Stimulated activated CD4-positive, alpha-beta T cell treated with anti-CD3 and anti-CD28 coated beads, Interleukin-15, amount 100 ng/mL, for 1 hour (primary cell): ENCODE measurements around the gene RERG.
A peak's percentile ranks its signal among the peaks of the same experiment; 100 is the strongest.
"Not testable (repeated sequence)": the region's sequence is repeated elsewhere in the genome, so short reads cannot be mapped to it uniquely, and the experiment has no call there.

ENCODE experiments used
- DNase-seq, 2 donors: peaks; one replicate each; pipeline ENCODE4 v3.0.0-alpha.2; 2020; ENCODE audit warnings: low read depth in 1 of 2, low spot score in 1 of 2

The RERG gene, protein sequence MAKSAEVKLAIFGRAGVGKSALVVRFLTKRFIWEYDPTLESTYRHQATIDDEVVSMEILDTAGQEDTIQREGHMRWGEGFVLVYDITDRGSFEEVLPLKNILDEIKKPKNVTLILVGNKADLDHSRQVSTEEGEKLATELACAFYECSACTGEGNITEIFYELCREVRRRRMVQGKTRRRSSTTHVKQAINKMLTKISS

DNA sequence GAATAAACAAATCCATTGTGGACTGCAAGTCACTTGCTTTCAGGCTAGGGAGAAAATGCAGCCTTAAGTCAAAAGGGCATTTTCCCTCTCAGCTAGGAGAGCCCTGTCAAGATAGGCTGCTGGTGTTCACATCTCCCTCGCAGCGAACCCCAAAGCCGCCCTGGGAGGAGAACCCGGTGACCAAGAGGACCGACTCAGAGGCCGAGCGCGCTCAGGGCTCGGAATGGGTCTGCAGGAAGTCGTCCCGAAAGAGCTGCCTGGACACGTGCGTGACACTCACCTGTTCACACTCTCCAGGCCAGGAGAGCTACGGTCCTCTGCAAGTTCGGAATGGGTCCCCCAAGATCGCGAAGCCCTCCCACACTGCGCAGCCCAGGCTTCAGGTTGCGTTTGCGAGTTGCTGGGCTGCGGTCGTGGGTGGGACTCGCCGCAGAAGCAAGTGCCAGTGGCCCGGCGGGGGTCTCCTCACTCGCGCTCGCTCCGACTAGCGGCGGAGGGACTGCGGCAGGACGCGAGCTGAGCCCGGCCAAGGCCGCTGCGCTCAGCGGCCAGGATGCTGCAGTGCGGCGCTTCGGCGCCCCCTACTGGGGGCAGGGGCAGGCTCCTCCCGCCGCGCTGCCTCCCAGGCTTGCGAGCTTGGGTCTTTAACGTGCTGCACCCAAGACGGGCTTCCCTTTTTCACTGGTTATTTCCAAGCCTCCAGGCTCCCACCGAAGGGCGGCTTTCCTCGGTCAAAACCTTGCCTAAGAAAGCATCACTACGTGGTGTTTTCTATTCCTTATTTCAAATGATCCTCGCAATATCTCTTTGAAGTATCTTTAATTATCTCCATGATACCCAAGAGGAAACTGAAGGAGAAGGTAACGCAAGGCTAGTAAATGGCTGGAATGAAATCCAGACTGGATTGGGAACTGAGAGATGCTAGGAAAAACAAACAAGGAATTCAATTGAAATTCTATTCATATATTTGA lies at the start of gene RERG:
Gene RERG (minus strand): TSS at position 503 of the 971 bp plus-strand sequence. CDS start 3,928 bp downstream, outside the sequence.
- peak; percentile 51 to 73 for DNase-seq

DNA sequence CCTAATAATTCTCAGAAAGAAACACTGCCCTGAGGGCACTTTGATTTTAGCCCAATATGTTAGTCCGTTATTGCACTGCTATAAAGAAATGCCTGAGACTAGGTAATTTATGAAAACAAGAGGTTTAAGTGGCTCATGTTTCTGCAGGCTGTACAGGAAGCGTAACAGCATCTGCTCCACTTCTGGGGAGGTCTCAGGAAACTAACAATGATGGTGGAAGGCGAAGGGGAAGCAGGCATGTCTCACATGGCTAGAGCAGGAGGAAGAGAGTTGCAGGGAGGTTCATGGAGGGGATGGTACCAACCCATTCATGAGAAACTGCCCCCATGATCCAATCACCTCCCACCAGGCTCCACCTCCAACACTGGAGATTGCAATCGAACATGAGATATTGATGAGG lies 49.4 kb upstream of the RERG start:
- no peak for DNase-seq

DNA sequence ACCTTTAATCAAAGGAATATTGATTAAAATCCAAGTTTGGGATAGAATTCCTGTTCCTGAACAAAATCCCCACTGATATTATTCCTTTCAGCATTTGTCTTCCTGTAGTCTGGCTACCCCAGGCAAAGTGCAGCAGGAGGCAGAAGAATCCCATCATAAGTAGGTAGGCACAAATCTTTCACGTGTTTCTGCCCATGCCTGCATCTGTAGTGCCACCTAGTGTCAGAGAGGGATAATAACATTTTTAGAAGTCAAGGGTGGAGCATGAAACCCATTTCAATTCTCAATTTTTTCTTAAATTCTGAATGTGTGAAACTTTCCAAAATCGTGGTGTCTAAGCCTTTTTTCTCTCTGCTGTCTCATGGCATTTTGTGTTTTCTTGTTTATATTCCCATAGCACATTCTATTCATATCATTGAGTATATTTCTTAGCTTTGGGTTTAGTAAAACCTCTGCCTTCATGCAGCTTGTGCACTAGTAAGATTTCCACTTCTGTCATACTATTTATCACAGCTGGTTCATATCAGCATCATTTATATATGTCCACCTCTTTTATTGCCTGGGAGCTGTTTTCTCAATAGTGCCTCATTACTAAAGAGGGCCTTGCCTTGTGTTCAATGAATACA lies 47.8 kb upstream of the RERG start:
- no peak for DNase-seq

DNA sequence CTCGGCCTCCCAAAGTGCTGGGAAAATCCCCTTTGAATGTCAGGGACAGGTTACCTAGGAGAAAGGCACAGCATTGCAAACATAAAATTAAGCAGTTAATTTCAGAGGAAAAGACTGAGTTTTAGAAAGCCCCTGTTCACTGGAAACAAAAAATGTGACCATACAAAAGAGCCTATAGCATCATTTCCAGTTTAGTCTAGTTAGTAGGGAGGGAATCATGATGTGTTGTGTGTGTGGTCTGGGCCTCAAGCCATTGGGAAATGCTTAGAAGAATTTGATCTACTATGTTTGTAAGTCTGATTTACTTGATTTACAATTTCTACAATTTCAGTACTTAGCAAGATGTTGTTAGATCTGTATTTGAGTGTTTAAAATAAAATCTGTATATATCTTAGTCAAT lies 47.1 kb upstream of the RERG start:
- no peak for DNase-seq

DNA sequence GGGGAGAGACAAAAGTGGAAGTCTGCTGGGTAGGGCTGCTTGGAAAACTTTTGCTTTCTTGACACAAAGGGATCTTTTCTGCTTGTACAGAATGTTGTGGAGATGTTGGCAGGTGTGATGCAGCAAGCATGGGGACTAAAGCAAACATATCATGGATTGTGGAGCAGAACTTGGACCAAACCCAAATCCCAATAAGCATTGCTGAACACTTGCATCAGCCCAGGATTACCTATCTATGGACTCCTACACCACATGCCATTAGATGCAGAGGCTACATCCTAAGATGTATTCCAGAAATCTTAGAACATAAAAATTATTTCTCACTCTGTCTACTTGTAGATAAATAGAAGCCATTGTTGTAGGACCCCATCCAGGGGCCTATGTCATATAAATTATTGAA lies 44.7 kb upstream of the RERG start:
- no peak for DNase-seq

DNA sequence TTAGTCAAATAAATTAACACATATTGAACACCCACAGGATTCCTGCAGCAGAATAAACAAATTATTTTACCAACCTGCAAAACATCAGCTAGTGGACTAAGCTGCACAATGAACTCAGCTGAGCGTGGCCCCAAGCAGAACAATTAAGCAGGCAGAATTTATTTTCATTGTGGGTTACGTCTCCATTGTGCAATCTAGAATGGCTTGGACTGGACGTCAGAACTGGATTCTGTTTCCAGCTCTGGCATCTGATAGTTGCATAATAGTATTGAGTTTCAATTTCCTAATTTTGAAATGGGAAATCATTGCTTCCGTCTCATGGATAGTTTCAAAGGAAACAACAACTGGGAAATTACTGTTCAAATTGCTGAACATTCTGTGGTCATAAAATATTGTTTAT lies 35.5 kb upstream of the RERG start:
- no peak for DNase-seq

DNA sequence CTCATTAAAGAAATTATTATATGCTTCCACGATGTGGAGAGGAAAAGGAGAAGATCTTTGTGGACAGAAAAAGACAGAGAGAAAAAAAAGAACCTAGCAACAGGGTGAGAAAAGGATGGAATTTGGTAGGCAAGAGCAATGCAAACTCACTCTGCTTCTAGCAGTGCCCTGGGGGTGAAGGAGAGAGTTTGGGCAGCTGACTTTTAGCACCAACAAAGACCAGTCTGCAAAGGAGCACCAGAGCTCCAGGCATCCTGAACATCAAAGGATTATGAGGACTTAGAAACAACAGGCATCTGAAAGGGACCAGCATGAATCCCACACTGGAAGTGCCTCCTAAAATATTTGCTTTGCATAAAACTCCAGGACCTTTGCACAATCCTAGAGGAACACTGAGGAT lies 32.8 kb upstream of the RERG start:
- DNase-seq = no peak

DNA sequence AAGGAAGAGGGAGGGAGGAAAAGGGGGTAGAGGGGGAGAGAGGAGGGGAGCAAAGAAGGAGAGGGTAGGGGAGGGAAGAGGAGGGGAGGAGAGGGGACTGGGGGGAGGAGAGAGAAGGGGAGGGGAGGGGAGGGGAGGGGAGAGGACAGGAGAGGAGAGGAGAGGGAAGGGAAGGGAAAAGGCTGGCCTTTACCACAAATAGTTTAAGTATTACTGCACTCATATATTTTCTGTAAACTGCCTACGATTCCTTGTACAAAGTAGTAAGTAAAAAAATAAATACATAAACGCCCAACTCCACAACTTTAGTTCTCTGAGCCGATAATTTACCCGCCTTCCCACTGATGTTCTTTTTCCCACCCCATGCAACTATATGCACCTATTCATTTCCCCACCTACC lies 23.7 kb upstream of the RERG start:
- DNase-seq = no peak

DNA sequence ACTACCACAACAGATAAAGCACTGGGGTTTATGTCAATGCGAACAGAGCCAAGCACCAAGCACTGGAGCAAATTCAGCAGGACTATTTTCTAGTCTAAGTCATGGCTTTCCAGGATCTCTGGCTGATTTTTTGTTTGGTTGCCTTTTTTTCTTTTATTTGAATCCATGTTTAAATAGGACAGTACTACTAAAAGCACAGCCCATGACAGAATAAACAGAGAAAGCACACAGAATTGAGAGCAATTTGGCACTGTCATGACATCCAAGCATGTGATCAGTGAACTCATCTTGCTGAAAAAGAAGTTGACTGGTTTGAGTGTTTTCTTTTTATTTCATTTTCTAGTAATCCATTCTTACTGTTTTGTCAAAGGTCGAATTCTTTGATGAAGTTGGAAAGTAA lies 23.1 kb upstream of the RERG start:
- DNase-seq = no peak

DNA sequence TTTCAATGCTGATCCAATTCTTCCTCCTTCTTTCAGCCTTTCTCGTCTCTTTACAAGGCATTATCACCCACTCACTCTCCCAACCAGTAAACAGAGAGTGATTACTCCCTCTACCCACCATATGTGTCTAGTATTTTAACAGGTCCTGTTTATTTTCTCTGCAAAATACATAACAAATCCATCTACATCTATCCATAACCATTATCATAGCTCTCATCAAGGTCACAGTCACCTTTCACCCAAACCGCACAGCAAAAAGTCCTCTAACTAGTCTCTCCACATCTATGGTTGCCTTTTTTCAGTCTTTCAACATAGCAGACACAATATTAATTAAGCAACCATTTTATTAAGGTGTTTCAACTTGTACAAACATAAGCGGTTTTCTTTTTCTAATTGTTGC lies 21.9 kb upstream of the RERG start:
- no peak for DNase-seq

DNA sequence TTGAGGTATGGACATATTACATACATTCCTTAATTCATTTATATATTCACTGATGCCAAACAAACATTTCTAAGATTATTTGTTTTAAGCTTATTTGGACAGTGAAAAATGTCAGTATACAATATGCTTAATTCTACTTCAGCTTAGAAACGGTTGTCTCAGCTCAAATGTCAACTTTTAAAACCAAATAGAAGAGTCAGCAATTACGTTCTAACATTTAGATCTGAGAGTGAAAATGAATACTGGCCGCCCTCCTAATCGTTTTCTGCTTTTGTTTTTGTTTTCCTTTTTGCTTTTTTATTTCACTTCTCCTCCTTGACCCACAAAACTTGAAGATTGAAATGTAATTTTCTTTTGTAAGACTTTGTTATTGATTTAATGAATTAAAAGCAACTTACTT lies 19.7 kb upstream of the RERG start:
- no peak for DNase-seq

DNA sequence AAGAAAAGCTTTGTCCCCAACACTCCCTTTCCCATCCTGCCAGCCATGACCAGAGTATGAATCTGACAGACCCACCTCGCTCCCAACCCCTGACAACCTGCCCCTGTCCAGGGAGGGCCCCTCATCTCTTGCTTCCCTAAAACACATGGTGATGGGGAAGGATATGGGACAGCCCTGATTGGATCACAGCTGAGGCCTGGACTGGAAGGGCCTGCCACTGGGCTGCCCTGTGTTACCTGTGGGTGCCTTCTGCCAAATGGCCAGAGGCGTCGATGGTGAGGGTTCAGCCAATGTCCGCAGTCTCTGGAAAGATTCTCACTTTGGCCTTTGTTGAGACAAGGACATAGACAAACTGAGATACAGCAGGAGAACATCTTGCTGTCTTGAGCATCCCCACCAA lies 13.3 kb upstream of the RERG start:
- no peak for DNase-seq

DNA sequence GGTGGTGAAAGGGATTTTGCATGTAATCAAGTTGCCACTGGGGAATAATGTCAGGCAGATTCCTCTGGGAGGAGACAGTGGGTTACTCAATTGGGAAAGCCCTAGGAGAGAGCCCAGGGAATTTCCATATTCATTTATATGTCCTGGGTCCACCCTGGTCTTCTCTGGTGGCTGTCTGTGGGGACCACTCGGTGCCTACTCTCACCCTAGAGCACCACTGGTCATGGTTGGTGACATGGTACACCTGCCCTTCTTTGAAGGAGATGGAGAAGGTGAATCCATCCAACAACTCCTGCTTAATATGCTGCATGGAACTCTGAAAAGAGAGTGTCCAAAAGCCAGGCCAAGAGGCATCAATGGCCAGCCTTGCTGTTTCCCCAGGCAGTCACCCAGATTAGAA lies 12.8 kb upstream of the RERG start:
- no peak for DNase-seq

DNA sequence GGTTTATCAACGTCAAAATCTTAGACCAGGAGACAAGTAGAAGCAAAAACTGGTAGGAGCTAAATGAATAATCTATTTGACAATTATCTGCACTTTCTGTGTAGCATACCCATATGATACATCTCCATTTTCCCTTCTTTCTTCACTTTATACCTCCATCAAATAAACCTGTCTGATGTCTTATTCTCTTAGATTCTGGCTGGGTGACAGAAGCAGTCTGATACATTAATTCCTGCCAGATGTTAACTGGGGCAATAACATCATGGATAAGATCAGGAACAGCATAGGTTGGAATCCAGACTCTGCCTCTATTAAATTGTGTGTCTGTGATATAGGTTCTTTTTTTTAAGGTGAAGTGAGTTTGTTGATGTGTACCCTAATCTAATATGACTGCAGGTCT lies 11.7 kb upstream of the RERG start:
- no peak for DNase-seq

DNA sequence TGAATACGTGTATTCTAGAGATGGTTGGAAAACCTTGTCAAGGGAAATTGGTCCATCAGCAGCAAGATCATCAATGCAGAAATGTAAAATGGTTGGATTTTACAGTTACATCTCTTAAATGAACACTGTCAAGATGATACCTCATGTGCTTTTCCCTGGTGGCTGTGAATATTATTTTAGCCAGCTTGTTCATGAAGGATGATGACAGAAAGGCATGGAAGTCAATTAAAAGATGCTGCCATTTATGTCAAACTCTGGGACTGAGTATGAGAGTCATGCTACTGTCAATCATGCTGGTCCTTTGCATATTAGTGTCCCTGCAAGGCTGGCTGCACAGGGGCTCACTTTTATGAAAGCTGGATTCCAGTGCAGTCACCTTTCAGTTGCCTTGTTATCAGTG lies 10.3 kb upstream of the RERG start:
- no peak for DNase-seq

DNA sequence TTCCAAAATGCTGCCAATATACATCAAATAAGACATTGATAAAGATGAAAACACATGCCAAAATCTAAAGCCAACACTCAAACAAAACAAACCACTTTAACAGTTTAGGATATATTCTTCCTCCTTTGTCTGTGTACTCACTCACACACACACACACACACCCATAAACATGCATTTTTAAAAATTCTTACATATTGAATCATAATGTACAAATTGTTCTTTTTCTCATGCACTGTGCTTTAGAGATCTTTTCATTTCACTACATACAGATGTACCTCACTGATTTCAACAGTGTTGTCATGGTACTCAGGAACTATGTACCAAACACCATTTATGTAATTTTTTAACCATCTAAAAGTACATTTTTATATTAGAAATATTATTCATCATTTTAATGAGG lies 9.5 kb upstream of the RERG start:
- no peak for DNase-seq

DNA sequence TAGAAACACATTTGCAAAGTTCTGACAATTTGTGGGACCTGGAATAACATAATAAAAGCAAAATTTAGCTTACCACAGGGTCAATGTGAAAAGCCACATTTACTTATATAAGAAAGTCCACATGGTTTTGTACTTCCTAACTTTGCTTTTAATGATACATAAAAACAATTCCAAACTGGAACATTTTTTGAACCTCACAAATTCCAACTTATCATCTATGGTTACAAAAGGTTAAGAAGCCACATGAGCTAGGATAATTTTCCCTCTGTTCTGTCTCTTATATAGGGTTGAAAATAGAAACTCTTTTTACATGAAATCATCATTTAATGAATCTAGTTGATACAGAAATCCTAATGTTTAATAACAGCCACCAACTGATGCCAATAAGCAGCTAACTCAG lies 8.9 kb upstream of the RERG start:
- DNase-seq = no peak

DNA sequence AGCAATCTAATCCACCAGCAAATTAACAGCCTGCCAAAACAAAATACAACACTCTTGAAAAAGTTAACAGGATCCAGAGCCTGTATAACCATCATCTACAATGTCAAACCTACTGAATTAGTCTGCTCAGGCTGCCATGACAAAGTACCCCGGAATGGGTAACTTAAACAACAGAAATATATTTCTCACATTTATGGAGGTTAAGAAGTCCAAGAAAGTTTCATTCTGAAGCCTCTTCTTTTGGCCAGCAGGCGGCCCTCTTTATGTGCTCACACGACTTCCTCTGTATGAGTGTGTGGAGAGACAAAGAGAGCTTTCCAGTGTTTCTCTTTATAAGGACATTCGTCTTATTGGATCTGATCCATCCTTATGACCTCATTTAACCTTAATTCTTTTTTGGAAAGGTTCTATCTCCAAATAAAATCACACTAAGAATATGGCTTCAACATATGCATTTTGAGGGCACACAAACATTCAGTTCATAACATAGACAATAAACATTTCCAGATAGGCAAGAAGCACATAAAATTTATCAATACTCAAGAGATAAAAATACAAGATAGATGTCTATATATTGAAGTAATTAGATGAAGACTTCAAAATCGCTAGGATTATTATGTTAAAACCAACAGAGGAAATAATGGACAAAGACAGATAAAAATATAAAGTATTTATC lies 5.9 kb upstream of the RERG start:
- no peak for DNase-seq

DNA sequence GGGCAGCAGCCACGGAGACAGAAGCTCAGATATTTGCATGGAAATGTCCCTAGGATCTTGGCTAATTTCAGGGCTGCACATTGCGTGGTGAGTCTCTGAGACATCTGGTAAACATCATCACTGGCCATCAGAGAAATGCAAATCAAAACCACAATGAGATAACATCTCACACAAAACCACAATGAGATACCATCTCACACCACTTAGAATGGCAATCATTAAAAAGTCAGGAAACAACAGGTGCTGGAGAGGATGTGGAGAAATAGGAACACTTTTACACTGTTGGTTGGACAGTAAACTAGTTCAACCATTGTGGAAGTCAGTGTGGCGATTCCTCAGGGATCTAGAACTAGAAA lies 4.6 kb upstream of the RERG start:
- not testable (repeated sequence) for DNase-seq

DNA sequence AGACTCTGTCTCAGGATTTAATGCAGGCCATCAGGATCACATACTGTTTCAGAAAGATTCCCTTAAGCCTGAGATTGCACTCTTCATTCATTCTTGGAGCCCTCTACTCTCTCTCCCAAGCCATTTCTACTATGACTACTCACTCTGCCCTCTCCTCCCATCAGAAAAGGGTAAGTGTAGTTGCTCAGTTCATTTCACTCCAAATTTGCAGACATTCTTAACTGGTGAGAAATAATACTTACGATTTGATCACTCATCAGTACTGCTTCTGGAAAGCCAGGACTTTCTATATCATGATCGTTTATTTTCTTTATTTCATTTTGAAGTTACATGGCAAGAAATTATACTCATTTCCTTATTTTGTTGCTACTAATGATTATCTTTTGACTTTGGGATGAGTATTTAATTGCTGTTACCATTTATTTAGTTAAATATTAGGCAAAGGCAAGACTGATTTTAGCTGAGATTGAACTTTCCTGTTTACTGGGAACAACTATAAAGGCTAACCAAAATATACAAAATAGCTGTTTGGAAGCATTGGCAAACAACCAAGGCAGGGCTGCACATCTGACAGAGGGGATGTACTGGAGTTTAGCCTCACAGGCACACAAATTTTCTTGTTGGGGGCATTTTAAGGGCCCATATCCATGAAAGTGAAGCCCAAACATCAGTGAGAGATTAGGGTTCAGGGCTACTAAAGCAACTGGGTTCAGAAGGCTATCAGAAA lies 4.1 kb upstream of the RERG start:
- no peak for DNase-seq

DNA sequence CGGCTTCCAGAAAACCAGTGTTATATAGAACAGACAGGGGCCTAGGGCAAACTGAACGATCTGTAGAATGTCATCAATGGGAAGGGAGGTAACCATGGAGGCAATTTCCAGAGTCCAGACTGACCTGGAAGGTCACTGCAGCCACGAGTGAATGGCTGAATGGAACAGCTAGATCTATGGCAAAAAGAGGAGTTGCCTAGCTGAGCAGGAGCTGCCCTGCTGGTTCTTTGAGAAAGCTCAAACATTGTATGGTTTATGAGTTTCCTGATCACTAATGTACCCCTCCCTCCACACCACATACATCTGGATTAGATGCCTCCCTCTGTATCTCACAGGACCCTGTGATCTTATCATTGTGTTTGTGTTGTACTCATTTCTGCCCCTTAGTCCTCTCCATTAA lies 1.0 kb upstream of the RERG start:
- DNase-seq = no peak
